ENCODE data around the gene ABI2. TPM values are rescaled to one million over a fixed set of nuclear protein-coding genes. Genes with fewer than 3 reads are reported as not detected.

Gene ABI2
- total RNA-seq, 1 experiment from 2014 or later, result 75.6 TPM

GRCh38 chr2:203476881-203477280, 148.7 kb downstream of the ABI2 start:
- BruUV-seq (replicated peaks), result no TSS peak
- POLR2A ChIA-PET, result no interaction called here
- intact Hi-C loops (cut with micrococcal nuclease), result no loop called here
- no peak overlapping the region for H2AFZ ChIP-seq (ENCODE audit: low read depth, low read length, poor library complexity, severe bottlenecking)
- no peak overlapping the region for H3K4me3 ChIP-seq (replicated peaks in 1 of 2; ENCODE audit: low read depth in 1 of 2, low read length in 2 of 2)
- RAD21 ChIA-PET (ENCODE audit: low non-redundant PET in 1 of 2, low total read pairs in 2 of 2, uncharacterized antibody in 2 of 2, unreplicated experiment in 2 of 2), result no interaction called here
- no peak overlapping the region for H3K4me2 ChIP-seq (ENCODE audit: low read length)
- H3K36me3 ChIP-seq (ENCODE audit: control insufficient read depth in 1 of 2, insufficient read depth in 2 of 2, low read length in 2 of 2), result no peaks in the 10 kb centered on the region
- ATAC-seq, result no peak
- no peaks in the 10 kb centered on the region for H3K9me2 ChIP-seq (ENCODE audit: insufficient read depth)
- CTCF ChIA-PET, result no interaction called here
- H3K27ac ChIP-seq (ENCODE audit: low read depth, low read length), result no peak overlapping the region
- no peaks in the 10 kb centered on the region for H3K4me1 ChIP-seq (ENCODE audit: control insufficient read depth in 1 of 2, insufficient read depth in 2 of 2, low read length in 2 of 2)
- no peaks in the 10 kb centered on the region for H3K27me3 ChIP-seq (ENCODE audit: insufficient read depth, low read length)
- DNase-seq (ENCODE audit: low read depth, low spot score), result no peak
- H3K9ac ChIP-seq (ENCODE audit: low read length), result no peak overlapping the region
- TF ChIP-seq CBX3 (IDR thresholded peaks at IDR 0.05; ENCODE audit: low read depth), result no peak
- TF ChIP-seq EGR1 (IDR thresholded peaks at IDR 0.05; ENCODE audit: low read depth), result no peak
- TF ChIP-seq ATF3 (IDR thresholded peaks at IDR 0.05), result no peak
- TF ChIP-seq SIN3A (IDR thresholded peaks at IDR 0.05; ENCODE audit: low read depth), result no peak
- no peak for TF ChIP-seq ZNF274 (IDR thresholded peaks at IDR 0.05; ENCODE audit: low read depth, low read length)
- TF ChIP-seq FOSL1 (IDR thresholded peaks at IDR 0.05; ENCODE audit: low read depth), result no peak
- TF ChIP-seq CEBPB (IDR thresholded peaks at IDR 0.05; ENCODE audit: low read depth), result no peak
- H3K79me2 ChIP-seq (ENCODE audit: insufficient read depth, low read length), result no peaks in the 10 kb centered on the region; the same call in 1 of the 2 replicates
- no peaks in the 10 kb centered on the region for H3K9me3 ChIP-seq (ENCODE audit: control insufficient read depth in 1 of 2, insufficient read depth in 1 of 2, low read depth in 1 of 2, low read length in 2 of 2)
- H4K20me1 ChIP-seq (ENCODE audit: insufficient read depth), result no peaks in the 10 kb centered on the region

- Histone ChIP-seq H3K79me2 (ENCODE audit: insufficient read depth, low read length) (no peaks in the 10 kb centered on the region; the same call in 1 of the 2 replicates), H3K4me3 (replicated peaks in 1 of 2; ENCODE audit: low read depth in 1 of 2, low read length in 2 of 2) (no peak overlapping the region), H3K4me1 (ENCODE audit: control insufficient read depth in 1 of 2, insufficient read depth in 2 of 2, low read length in 2 of 2) (no peaks in the 10 kb centered on the region), H2AFZ (ENCODE audit: low read depth, low read length, poor library complexity, severe bottlenecking) (no peak overlapping the region), H3K9ac (ENCODE audit: low read length) (no peak overlapping the region), H3K9me2 (ENCODE audit: insufficient read depth) (no peaks in the 10 kb centered on the region), H3K9me3 (ENCODE audit: control insufficient read depth in 1 of 2, insufficient read depth in 1 of 2, low read depth in 1 of 2, low read length in 2 of 2) (no peaks in the 10 kb centered on the region), H3K4me2 (ENCODE audit: low read length) (no peak overlapping the region), H3K27me3 (ENCODE audit: insufficient read depth, low read length) (no peaks in the 10 kb centered on the region), H3K27ac (ENCODE audit: low read depth, low read length) (no peak overlapping the region), H3K36me3 (ENCODE audit: control insufficient read depth in 1 of 2, insufficient read depth in 2 of 2, low read length in 2 of 2) (no peaks in the 10 kb centered on the region), H4K20me1 (ENCODE audit: insufficient read depth) (no peaks in the 10 kb centered on the region; the same call in 1 of the 2 replicates)
- DNase-seq (ENCODE audit: low read depth, low spot score) (no peak), ATAC-seq (no peak)
- BruUV-seq (replicated peaks), result no TSS peak
- POLR2A ChIA-PET, result no interaction called here
- CTCF ChIA-PET, result interaction anchor here (1.5 kb wide), 1 partner anchor 334 kb away, joined by 4 read pairs; no protein-coding TSS in a partner anchor
- RAD21 ChIA-PET (ENCODE audit: low non-redundant PET in 1 of 2, low total read pairs in 2 of 2, uncharacterized antibody in 2 of 2, unreplicated experiment in 2 of 2), result no interaction called here
- intact Hi-C loops (cut with micrococcal nuclease), result no loop called here
- TF ChIP-seq EZH2phosphoT487 (IDR thresholded peaks at IDR 0.05; ENCODE audit: borderline replicate concordance) (no peak), CTCF (IDR thresholded peaks at IDR 0.05 in 2 of 3, conservative IDR thresholded peaks at IDR 0.05 in 1 of 3; ENCODE audit: borderline replicate concordance in 1 of 3, insufficient read depth in 1 of 3, low read depth in 2 of 3, low read length in 2 of 3) (no peak), ATF3 (IDR thresholded peaks at IDR 0.05) (no peak), EZH2 (IDR thresholded peaks at IDR 0.05) (no peak), SIN3A (IDR thresholded peaks at IDR 0.05; ENCODE audit: low read depth) (no peak), REST (IDR thresholded peaks at IDR 0.05; ENCODE audit: low read depth) (no peak), EGR1 (IDR thresholded peaks at IDR 0.05; ENCODE audit: low read depth) (no peak), CEBPB (IDR thresholded peaks at IDR 0.05; ENCODE audit: low read depth) (no peak), YY1 (IDR thresholded peaks at IDR 0.05; ENCODE audit: extremely low read depth, insufficient replicate concordance, low read depth, low read length) (no peak), ZFX (IDR thresholded peaks at IDR 0.05) (no peak)
Measured at GRCh38 chr2:203480623-203481022, 152.4 kb downstream of the ABI2 start.

Measured in HCT116 (cell line).